Sigmoid colon (tissue), 7 donors: ENCODE measurements around the gene NHERF2. TPM values are rescaled to one million over a fixed set of nuclear protein-coding genes. Genes with fewer than 3 reads are reported as not detected.

ENCODE experiments used
- DNase-seq: peaks from one replicate; pipeline ENCODE4 v3.0.0-alpha.2; 2019
- H3K27ac ChIP-seq, 4 donors: fragments of 200-600 bp; sonication (generic); one replicate each; pipeline ENCODE4 v1.5.1; 2016 to 2019; ENCODE audit warnings: mild to moderate bottlenecking in 1 of 4
- H3K27me3 ChIP-seq, 3 donors: fragments of 200-600 bp; sonication (generic); one replicate each; pipeline ENCODE4 v1.5.1; 2019; ENCODE audit warnings: mild to moderate bottlenecking in 1 of 3
- H3K36me3 ChIP-seq, 4 donors: fragments of 200-600 bp; sonication (generic); one replicate each; pipeline ENCODE4 v1.5.1; 2016 to 2019
- H3K4me1 ChIP-seq, 4 donors: fragments of 200-600 bp; sonication (generic); one replicate each; pipeline ENCODE4 v1.5.1; 2017 to 2019
- H3K4me3 ChIP-seq, 4 donors: fragments of 200-600 bp; sonication (generic); one replicate each; pipeline ENCODE4 v1.5.1; 2017 to 2019; ENCODE audit warnings: mild to moderate bottlenecking in 2 of 4, moderate library complexity in 1 of 4
- H3K9me3 ChIP-seq, 4 donors: fragments of 200-600 bp in 3 of 4; sonication (generic) in 3 of 4; one replicate each; pipeline versions ENCODE4 v1.5.1 to v1.6.1; 2013 to 2019
- CTCF ChIP-seq, 4 experiments: fragments of 450-650 bp in 3 of 4; fragments of 200-600 bp in 1 of 4; IDR thresholded peaks; one replicate each; pipeline ENCODE4 v1.5.1; 2016 to 2019; ENCODE audit warnings: antibody characterized with exemption in 4 of 4, mild to moderate bottlenecking in 3 of 4, moderate library complexity in 2 of 4
- EP300 ChIP-seq, 4 donors: sonication (generic); formaldehyde crosslinking; IDR thresholded peaks; one replicate each; pipeline ENCODE4 v1.6.1; 2017; ENCODE audit warnings: antibody characterized with exemption in 4 of 4
- POLR2A ChIP-seq, 2 donors: fragments of 450-650 bp; IDR thresholded peaks; one replicate each; pipeline ENCODE4 v1.6.1; 2016; ENCODE audit warnings: antibody characterized with exemption in 2 of 2, mild to moderate bottlenecking in 2 of 2, moderate library complexity in 2 of 2
- POLR2AphosphoS5 ChIP-seq, 4 donors: sonication (generic); formaldehyde crosslinking; IDR thresholded peaks; one replicate each; pipeline ENCODE4 v1.6.1; 2017; ENCODE audit warnings: antibody characterized with exemption in 4 of 4
- WGBS, 2 donors: extraction: QIAGEN DNeasy Blood & Tissue Kit; methylation state at CpG; one replicate each; pipeline ENCODE4 v1.1.7; 2013; 5-methylcytosine and 5-hydroxymethylcytosine counted together
- intact Hi-C: fragments of 100-400 bp; cut with DNase I; formaldehyde crosslinking; loops from one replicate; pipeline ENCODE4 v1.15.1; 2023
- polyA plus RNA-seq, 3 donors: library from polyadenylated mRNA; stranded (reverse); fragments of 200-250 nt; gene quantifications; one replicate each; pipeline ENCODE4 v1.2.3, GENCODE V29; 2013
- total RNA-seq, 4 donors: library from RNA; depleted of rRNA; stranded (reverse); fragments of >200 nt; gene quantifications; one replicate each; pipeline ENCODE4 v1.1.0, GENCODE V29; 2016
- donor health status: healthy with polysubstance abuse.
- donor health status: Bipolar disorder and iron deficiency.
- donor health status: healthy.

The NHERF2 gene
- total and polyA plus RNA-seq, 7 donors, result 23.5 to 105 (median 46.7) TPM

- peaks cover 0 to 76% (median 75%) of the 10 kb centered on the region in 4 donors for H3K4me1 ChIP-seq
- TF ChIP-seq POLR2A (IDR thresholded peaks at IDR 0.05) (no peak), POLR2AphosphoS5 (IDR thresholded peaks at IDR 0.05) (no peak), EP300 (IDR thresholded peaks at IDR 0.05) (no peak), CTCF (IDR thresholded peaks at IDR 0.05) (no peak)
- peaks cover 0 to 6% (median 2%) of the 10 kb centered on the region in 4 donors for H3K36me3 ChIP-seq
- H3K4me3 ChIP-seq, result peak overlapping the region in 3 of 4 donors; percentile 4 to 30 (median 29)
- peak; percentile 84 for DNase-seq
- peak overlapping the region; percentile 78 to 90 (median 82) for H3K27ac ChIP-seq
- H3K27me3 ChIP-seq, result no peaks in the 10 kb centered on the region
- intact Hi-C loops, result no loop called here
- H3K9me3 ChIP-seq, result no peaks in the 10 kb centered on the region
- WGBS, 2 donors, result 46 to 58% methylated on average over 34 of the region's 34 CpGs
Measured at GRCh38 chr16:2035431-2036199, 8.9 kb downstream of the NHERF2 start.

- TF ChIP-seq CTCF (IDR thresholded peaks at IDR 0.05), result no peak
- TF ChIP-seq POLR2AphosphoS5 (IDR thresholded peaks at IDR 0.05), result no peak
- TF ChIP-seq EP300 (IDR thresholded peaks at IDR 0.05), result no peak
- TF ChIP-seq POLR2A (IDR thresholded peaks at IDR 0.05), result no peak
- intact Hi-C loops, result no loop called here
- Histone ChIP-seq H3K9me3 (no peaks in the 10 kb centered on the region), H3K36me3 (peaks cover 0 to 6% (median 2%) of the 10 kb centered on the region in 4 donors), H3K27ac (peak overlapping the region; percentile 78 to 90 (median 82)), H3K27me3 (no peaks in the 10 kb centered on the region), H3K4me3 (peak overlapping the region in 3 of 4 donors; percentile 4 to 30 (median 29)), H3K4me1 (peaks cover 0 to 80% (median 78%) of the 10 kb centered on the region in 4 donors)
- DNase-seq, result peak; percentile 65
- 83 to 87% methylated on average over 47 of the region's 47 CpGs for WGBS, 2 donors
Measured at GRCh38 chr16:2036200-2036966, 9.7 kb downstream of the NHERF2 start.

GRCh38 chr16:2037115-2037514 is 10.4 kb downstream of the NHERF2 start:
- peaks cover 0 to 6% (median 2%) of the 10 kb centered on the region in 4 donors for H3K36me3 ChIP-seq
- no peaks in the 10 kb centered on the region for H3K27me3 ChIP-seq
- H3K4me1 ChIP-seq, result peaks cover 0 to 81% (median 78%) of the 10 kb centered on the region in 4 donors
- H3K4me3 ChIP-seq, result no peak overlapping the region
- 85 to 89% methylated on average over 15 of the region's 15 CpGs for whole genome bisulfite sequencing, 2 donors
- intact Hi-C loops, result no loop called here
- TF ChIP-seq CTCF (IDR thresholded peaks at IDR 0.05) (no peak), POLR2AphosphoS5 (IDR thresholded peaks at IDR 0.05) (no peak), EP300 (IDR thresholded peaks at IDR 0.05) (no peak), POLR2A (IDR thresholded peaks at IDR 0.05) (no peak)
- peak overlapping the region; percentile 78 to 90 (median 82) for H3K27ac ChIP-seq
- DNase-seq, result no peak
- no peaks in the 10 kb centered on the region for H3K9me3 ChIP-seq

- intact Hi-C loops, result no loop called here
- DNase-seq, result no peak
- no peak for TF ChIP-seq CTCF (IDR thresholded peaks at IDR 0.05)
- TF ChIP-seq POLR2AphosphoS5 (IDR thresholded peaks at IDR 0.05), result no peak
- TF ChIP-seq EP300 (IDR thresholded peaks at IDR 0.05), result no peak
- TF ChIP-seq POLR2A (IDR thresholded peaks at IDR 0.05), result no peak
- no peaks in the 10 kb centered on the region for H3K27me3 ChIP-seq
- 84 to 88% methylated on average over 29 of the region's 29 CpGs for whole genome bisulfite sequencing, 2 donors
- no peak overlapping the region for H3K4me3 ChIP-seq
- no peaks in the 10 kb centered on the region for H3K9me3 ChIP-seq
- H3K27ac ChIP-seq, result peak overlapping the region; percentile 69 to 90 (median 82)
- peaks cover 0 to 79% (median 73%) of the 10 kb centered on the region in 4 donors for H3K4me1 ChIP-seq
- peaks cover 0 to 6% (median 2%) of the 10 kb centered on the region in 4 donors for H3K36me3 ChIP-seq
Measured at GRCh38 chr16:2037647-2038381, 11.1 kb downstream of the NHERF2 start.
